HG03378 (cell line): ENCODE measurements around the gene ZNF888.
A peak's percentile ranks its signal among the peaks of the same experiment; 100 is the strongest.
"Not testable (repeated sequence)": the region's sequence is repeated elsewhere in the genome, so short reads cannot be mapped to it uniquely, and the experiment has no call there.

Experiments
- ATAC-seq: cut with Tn5 transposase; IDR thresholded peaks from one replicate; pipeline ENCODE4 v1.9.1; 2021; ENCODE audit warnings: mild to moderate bottlenecking, moderate library complexity; ENCODE audit not compliant: unreplicated experiment

The ZNF888 gene

GRCh38 chr19:52941941-52942385, 18.7 kb upstream of the ZNF888 start:
- no peak for ATAC-seq

- not testable (repeated sequence) for ATAC-seq
Observed at GRCh38 chr19:52941523-52941922, 18.3 kb upstream of the ZNF888 start.

GRCh38 chr19:52940905-52941304, 17.7 kb upstream of the ZNF888 start:
- not testable (repeated sequence) for ATAC-seq

GRCh38 chr19:52938761-52939160, 15.5 kb upstream of the ZNF888 start:
- no peak for ATAC-seq

- no peak for ATAC-seq
Observed at GRCh38 chr19:52936954-52937325, 13.7 kb upstream of the ZNF888 start.

- no peak for ATAC-seq
Observed at GRCh38 chr19:52936151-52936953, 13.1 kb upstream of the ZNF888 start.

- ATAC-seq, result no peak
Observed at GRCh38 chr19:52935434-52935833, 12.2 kb upstream of the ZNF888 start.

GRCh38 chr19:52924641-52925040, 1.4 kb upstream of the ZNF888 start:
- ATAC-seq, result not testable (repeated sequence)

- ATAC-seq, result no peak
Observed at GRCh38 chr19:52923778-52924593, 758 bp upstream of the ZNF888 start.

- no peak for ATAC-seq
Observed at GRCh38 chr19:52917531-52917930, 5.7 kb downstream of the ZNF888 start.

- no peak for ATAC-seq
Observed at GRCh38 chr19:52910648-52911047, 12.6 kb downstream of the ZNF888 start.

GRCh38 chr19:52904052-52904780, 19.0 kb downstream of the ZNF888 start:
- ATAC-seq, result not testable (repeated sequence)

- ATAC-seq, result no peak
Observed at GRCh38 chr19:52901842-52902241, 21.4 kb downstream of the ZNF888 start.

- ATAC-seq, result not testable (repeated sequence)
Observed at GRCh38 chr19:52898596-52898995, 24.6 kb downstream of the ZNF888 start.

- no peak for ATAC-seq
Observed at GRCh38 chr19:52898101-52898500, 25.1 kb downstream of the ZNF888 start.

- ATAC-seq, result peak; percentile 81
Observed at GRCh38 chr19:52897138-52897935, 25.9 kb downstream of the ZNF888 start, which contains the start of gene ZNF320. TSS of gene ZNF320 (minus strand) at chr19:52897635. CDS start at chr19:52890255, 7,380 bp downstream.

GRCh38 chr19:52896431-52897137, 26.6 kb downstream of the ZNF888 start:
- ATAC-seq, result peak; percentile 9

- ATAC-seq, result no peak
Observed at GRCh38 chr19:52891336-52891735, 31.9 kb downstream of the ZNF888 start.

- ATAC-seq, result no peak
Observed at GRCh38 chr19:52889931-52890330, 33.3 kb downstream of the ZNF888 start.

GRCh38 chr19:52889076-52889475, 34.2 kb downstream of the ZNF888 start:
- no peak for ATAC-seq
